Dermis microvascular lymphatic vessel endothelial cell (primary cell): Measurements from ENCODE around the gene ZG16B. TPM values are rescaled to one million over a fixed set of nuclear protein-coding genes. Genes with fewer than 3 reads are reported as not detected.

Experiments
- DNase-seq, 2 donors: peaks; one replicate each; pipeline versions ENCODE4 v3.0.0 to v3.0.0-alpha.2; 2010; ENCODE audit warnings: low read depth in 2 of 2
- total RNA-seq: library from RNA; depleted of rRNA; stranded (reverse); fragments of >200 nt; gene quantifications from 2 replicates; pipeline ENCODE4 v1.2.1, GENCODE V29; 2014

The ZG16B gene, protein sequence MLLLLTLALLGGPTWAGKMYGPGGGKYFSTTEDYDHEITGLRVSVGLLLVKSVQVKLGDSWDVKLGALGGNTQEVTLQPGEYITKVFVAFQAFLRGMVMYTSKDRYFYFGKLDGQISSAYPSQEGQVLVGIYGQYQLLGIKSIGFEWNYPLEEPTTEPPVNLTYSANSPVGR
- total RNA-seq: 0.13 TPM in 1 of 2 replicates, not detected in the other

GRCh38 chr16:2829501-2830354, at the start of gene ZG16B:
ZG16B (plus strand) TSS chr16:2830303; CDS start chr16:2830442, 139 bp downstream.
- no peak for DNase-seq

GRCh38 chr16:2782583-2783351, 47.3 kb upstream of the ZG16B start:
- no peak for DNase-seq

DNA sequence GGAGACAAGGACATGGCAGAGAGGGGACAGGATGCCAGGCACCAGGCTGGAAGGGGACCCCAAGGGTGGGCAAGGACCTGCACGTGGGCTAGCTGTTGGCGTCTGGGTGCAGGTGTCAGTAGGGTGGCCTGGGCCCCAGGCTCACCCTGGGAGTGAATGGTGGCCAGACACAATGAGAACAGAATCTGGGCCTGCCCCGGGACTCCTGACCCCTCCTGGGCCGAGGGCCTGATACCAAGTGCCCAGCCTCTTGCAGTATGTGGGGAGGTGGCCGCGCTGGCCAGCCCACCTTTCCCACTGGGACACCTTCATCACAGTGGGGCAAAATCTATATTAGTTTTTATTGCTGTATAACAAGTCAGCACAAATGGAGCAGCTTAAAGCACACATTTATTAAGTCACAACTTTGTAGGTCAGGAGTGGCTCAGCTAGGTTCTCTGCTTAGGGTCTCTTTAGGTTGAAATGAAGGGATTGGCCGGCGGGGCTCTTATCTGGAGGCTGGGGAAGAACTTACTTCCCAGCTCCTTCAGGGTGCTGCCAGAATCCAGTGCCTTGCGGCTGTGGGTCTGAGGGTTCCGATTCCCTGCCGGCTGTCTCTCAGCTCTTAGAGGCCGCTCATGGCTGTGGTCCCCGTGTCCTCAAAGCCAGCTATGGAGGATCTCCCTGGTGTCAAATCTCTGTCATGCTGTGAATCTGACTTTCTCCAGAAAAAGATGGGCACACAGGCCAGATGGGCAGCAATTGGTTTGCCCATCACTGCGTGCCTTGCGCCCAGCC, 46.3 kb upstream of the ZG16B start:
- no peak for DNase-seq

- no peak for DNase-seq
These were observed 45.6 kb upstream of the ZG16B start for GRCh38 chr16:2784358-2785100.

GRCh38 chr16:2785101-2785991, 44.8 kb upstream of the ZG16B start:
- no peak for DNase-seq

- no peak for DNase-seq
These were observed 43.9 kb upstream of the ZG16B start for GRCh38 chr16:2786061-2786825.

GRCh38 chr16:2786826-2787151, 43.3 kb upstream of the ZG16B start:
- DNase-seq: no peak

DNA sequence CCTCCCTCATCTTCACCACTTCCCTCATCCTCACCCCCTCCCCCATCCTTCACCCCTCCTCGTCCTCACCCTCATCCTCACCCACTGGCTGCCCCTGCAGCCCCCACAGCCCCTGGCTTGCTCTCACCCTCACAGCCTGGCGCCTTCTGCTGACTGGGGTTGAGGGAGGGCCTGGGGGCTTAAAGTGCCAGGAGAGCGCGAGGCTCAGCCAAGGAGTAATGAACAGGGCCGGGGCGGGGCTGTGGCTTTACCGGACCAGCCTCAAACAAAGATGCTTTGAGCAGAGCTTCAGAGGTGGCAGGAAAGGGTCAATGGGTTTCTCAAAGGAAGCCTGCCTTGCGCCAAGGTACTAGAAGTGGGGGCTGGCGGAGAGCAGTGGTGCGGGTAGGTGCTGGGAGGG, 42.7 kb upstream of the ZG16B start, which contains the start of gene PRSS33:
Gene PRSS33, minus strand, starts transcription at position 155 of the 400 bp plus-strand sequence. CDS start 1,013 bp downstream, outside the sequence.
- DNase-seq: no peak

GRCh38 chr16:2787961-2788360, 42.1 kb upstream of the ZG16B start:
- no peak for DNase-seq

DNA sequence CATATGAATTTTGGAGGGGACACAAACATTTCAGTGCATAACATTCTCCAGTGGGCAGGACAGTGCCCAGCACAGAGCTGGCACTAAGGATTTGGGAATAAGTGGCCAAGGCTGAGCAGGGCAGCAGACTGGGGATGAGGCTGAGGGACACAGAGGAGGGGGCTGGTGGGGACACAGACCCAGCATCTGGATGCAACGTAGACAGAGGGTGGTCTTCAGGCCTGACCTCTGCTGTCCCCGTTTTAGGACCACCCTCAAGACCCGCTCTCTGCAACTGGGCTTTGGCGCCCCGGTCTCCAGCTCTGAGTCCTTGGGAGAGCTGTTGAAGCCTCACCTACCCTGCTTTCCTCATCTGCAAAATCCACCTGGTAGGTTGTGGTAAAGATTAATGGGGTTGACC, 39.5 kb upstream of the ZG16B start:
- DNase-seq: no peak

DNA sequence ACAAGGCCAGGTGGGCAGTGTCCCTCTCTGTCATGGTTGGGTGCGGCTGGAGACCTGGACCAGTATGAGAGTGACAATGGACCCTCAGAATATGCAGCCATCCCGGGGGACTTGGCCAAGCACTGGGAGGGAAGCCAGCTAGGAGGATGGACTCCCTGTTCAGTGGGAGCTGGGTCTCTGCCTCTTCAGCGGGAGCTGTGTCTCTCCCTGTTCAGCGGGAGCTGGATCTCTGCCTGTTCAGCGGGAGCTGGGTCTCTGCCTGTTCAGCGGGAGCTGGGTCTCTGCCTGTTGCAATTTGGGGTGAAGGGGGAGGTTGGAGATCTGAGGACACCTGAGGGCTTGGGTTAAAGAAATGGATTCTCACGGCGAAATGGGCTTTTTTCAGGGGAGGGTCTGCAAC, 38.9 kb upstream of the ZG16B start:
- DNase-seq: no peak

DNA sequence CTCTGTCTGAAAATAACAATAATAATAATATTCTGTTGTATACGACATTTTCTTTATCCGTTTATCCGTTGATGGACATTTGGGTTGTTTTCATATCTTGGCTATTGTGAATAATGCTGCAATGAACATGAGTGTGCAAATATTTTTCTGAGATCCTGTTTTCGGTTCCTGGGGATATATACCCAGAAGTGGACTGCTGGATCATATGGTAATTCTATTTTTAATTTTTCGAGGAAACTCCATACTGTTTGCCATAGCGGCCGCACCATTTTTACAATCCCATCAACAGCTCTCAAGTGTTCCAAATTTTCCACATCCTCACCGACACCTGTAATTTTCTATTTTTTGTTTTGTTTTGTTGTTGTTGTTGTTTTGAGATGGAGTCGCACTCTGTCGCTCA, 37.2 kb upstream of the ZG16B start:
- no peak for DNase-seq

GRCh38 chr16:2795395-2796143, 34.5 kb upstream of the ZG16B start:
- no peak for DNase-seq

GRCh38 chr16:2798723-2799204, 31.3 kb upstream of the ZG16B start:
- DNase-seq: no peak

DNA sequence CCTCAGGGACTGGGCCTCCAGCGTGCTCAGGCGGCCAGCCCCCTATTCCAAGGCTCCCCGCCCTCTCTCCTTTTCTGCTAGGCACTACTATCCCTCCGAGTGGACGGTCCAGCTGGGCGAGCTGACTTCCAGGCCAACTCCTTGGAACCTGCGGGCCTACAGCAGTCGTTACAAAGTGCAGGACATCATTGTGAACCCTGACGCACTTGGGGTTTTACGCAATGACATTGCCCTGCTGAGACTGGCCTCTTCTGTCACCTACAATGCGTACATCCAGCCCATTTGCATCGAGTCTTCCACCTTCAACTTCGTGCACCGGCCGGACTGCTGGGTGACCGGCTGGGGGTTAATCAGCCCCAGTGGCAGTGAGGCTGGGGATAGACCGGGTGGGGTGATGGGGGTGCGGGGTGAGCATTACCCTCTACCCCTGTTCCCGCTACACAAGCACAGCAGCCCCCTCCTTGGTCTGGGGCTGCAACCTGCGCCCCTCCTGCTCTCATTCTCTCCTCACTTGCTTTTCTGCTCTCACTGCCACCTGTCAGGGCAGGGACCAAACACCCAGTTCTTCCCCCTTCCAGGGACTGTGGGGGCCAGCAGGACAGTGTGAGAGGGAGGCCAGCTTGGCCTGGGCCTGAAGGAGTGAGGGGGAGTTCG, 30.8 kb upstream of the ZG16B start:
- DNase-seq: no peak

DNA sequence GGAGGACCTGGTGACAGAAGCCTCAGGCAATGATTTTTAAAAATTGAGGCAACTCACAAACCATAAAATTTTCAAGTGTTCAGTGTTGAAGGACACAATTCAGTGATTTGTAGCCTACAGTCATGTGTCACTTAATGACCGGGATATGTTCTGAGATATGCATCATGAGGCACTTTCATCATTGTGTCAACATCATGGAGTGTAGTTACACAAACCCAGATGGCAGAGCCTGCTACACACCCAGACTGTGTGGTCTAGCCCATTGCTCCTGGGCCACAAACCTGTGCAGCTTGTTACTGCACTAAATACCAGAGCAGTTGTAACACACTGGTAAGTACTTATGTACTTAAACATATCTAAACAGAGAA, 30.3 kb upstream of the ZG16B start:
- no peak for DNase-seq

- no peak for DNase-seq
These were observed 26.4 kb upstream of the ZG16B start for GRCh38 chr16:2803545-2804195.
